K562 (cell line): Measurements from ENCODE around the gene MARK3. TPM values are rescaled to one million over a fixed set of nuclear protein-coding genes. Genes with fewer than 3 reads are reported as not detected.

Source experiments
- CBFA2T2 ChIP-seq: fragments of 450-650 bp; conservative IDR thresholded peaks from 2 replicates; pipeline ENCODE4 v1.6.1; 2017; ENCODE audit warnings: mild to moderate bottlenecking
- CSDE1 ChIP-seq, 2 experiments: fragments of 450-650 bp; IDR thresholded peaks; 2 replicates each; pipeline ENCODE4 v1.6.1; 2016; ENCODE audit warnings: mild to moderate bottlenecking in 1 of 2
- EP300 ChIP-seq: IDR thresholded peaks from 2 replicates; pipeline ENCODE4 v1.6.1; 2012; ENCODE audit warnings: low read length, improper control_type of control experiment
- JUN ChIP-seq, 2 experiments: sonication (generic) in 1 of 2; formaldehyde crosslinking in 1 of 2; IDR thresholded peaks; 2 replicates each; pipeline versions ENCODE4 v1.6.1 to v1.8.0; 2012 to 2022; ENCODE audit warnings: borderline replicate concordance in 2 of 2, mild to moderate bottlenecking in 2 of 2, improper control_type of control experiment in 1 of 2, low read depth in 1 of 2, low read length in 1 of 2, missing genetic modification reagents in 1 of 2
- KAT7 ChIP-seq: sonication (generic); formaldehyde crosslinking; IDR thresholded peaks from 2 replicates; pipeline ENCODE4 v1.8.0; 2022; ENCODE audit warnings: missing genetic modification reagents, mild to moderate bottlenecking, borderline replicate concordance
- MAX ChIP-seq: sonication (generic); formaldehyde crosslinking; IDR thresholded peaks from 2 replicates; pipeline ENCODE4 v1.9.0; 2022; ENCODE audit warnings: mild to moderate bottlenecking, missing genetic modification reagents
- MCM3 ChIP-seq: fragments of 450-650 bp; IDR thresholded peaks from 2 replicates; pipeline ENCODE4 v1.6.1; 2016
- MXD1 ChIP-seq: fragments of 250-450 bp; sonication (Bioruptor Pico); IDR thresholded peaks from 2 replicates; pipeline ENCODE4 v1.8.0; 2021; ENCODE audit warnings: borderline replicate concordance, mild to moderate bottlenecking, moderate library complexity; ENCODE audit not compliant: poor library complexity, severe bottlenecking
- NCOA2 ChIP-seq, 2 experiments: fragments of 450-650 bp; IDR thresholded peaks; 2 replicates each; pipeline ENCODE4 v1.6.1; 2018; ENCODE audit warnings: mild to moderate bottlenecking in 2 of 2, moderate library complexity in 1 of 2; ENCODE audit not compliant: partially characterized antibody in 2 of 2
- NCOR1 ChIP-seq: fragments of 450-650 bp; IDR thresholded peaks from 2 replicates; pipeline ENCODE4 v1.6.1; 2016; ENCODE audit warnings: mild to moderate bottlenecking, moderate library complexity
- NR1H2 ChIP-seq: sonication (generic); formaldehyde crosslinking; IDR thresholded peaks from 2 replicates; pipeline ENCODE4 v1.4.0; 2020; ENCODE audit warnings: mild to moderate bottlenecking, missing genetic modification reagents
- PCBP2 ChIP-seq: fragments of 200-400 bp; formaldehyde crosslinking; IDR thresholded peaks from 2 replicates; pipeline ENCODE4 v1.6.1; 2018; ENCODE audit warnings: low read length, low read depth, mild to moderate bottlenecking, moderate library complexity; ENCODE audit not compliant: poor library complexity, severe bottlenecking
- PML ChIP-seq: IDR thresholded peaks from 2 replicates; pipeline ENCODE4 v1.6.1; 2012; ENCODE audit warnings: low read length, inconsistent platforms
- PRPF4 ChIP-seq: fragments of 200-400 bp; formaldehyde crosslinking; IDR thresholded peaks from one replicate; pipeline ENCODE4 v1.6.1; 2017; ENCODE audit warnings: low read length, low read depth, mild to moderate bottlenecking; ENCODE audit not compliant: insufficient read depth, poor library complexity, severe bottlenecking
- RAD21 ChIP-seq, 2 experiments: fragments of 250-450 bp in 1 of 2; fragments of 450-650 bp in 1 of 2; sonication (Bioruptor Pico) in 1 of 2; formaldehyde crosslinking in 1 of 2; IDR thresholded peaks in 1 of 2; conservative IDR thresholded peaks in 1 of 2; 2 replicates each; pipeline versions ENCODE4 v1.4.0 to v1.8.0; 2020 to 2022; ENCODE audit warnings: mild to moderate bottlenecking in 2 of 2, moderate library complexity in 1 of 2
- RCOR1 ChIP-seq, 2 experiments: IDR thresholded peaks; 2 replicates each; pipeline ENCODE4 v1.6.1; 2012; ENCODE audit warnings: low read depth in 2 of 2, low read length in 2 of 2, borderline replicate concordance in 1 of 2, improper control_type of control experiment in 1 of 2
- RFX1 ChIP-seq: fragments of 450-650 bp; IDR thresholded peaks from 2 replicates; pipeline ENCODE4 v1.6.1; 2016; ENCODE audit warnings: mild to moderate bottlenecking, moderate library complexity
- SIN3A ChIP-seq, 2 experiments: fragments of 150-350 bp in 1 of 2; IDR thresholded peaks; 2 replicates each; pipeline ENCODE4 v1.6.1; 2011 to 2016; ENCODE audit warnings: borderline replicate concordance in 2 of 2, low read depth in 2 of 2, low read length in 2 of 2, mild to moderate bottlenecking in 2 of 2, moderate library complexity in 2 of 2; ENCODE audit not compliant: control insufficient read depth in 1 of 2
- SRF ChIP-seq, 2 experiments: fragments of 250-450, 450-650 bp in 1 of 2; sonication (Bioruptor Pico) in 1 of 2; sonication (generic) in 1 of 2; formaldehyde crosslinking; IDR thresholded peaks; 2 replicates each; pipeline versions ENCODE4 v1.5.0 to v1.5.1; 2020 to 2022; ENCODE audit warnings: mild to moderate bottlenecking in 1 of 2, missing genetic modification reagents in 1 of 2
- TAL1 ChIP-seq: fragments of 450-650 bp; IDR thresholded peaks from 2 replicates; pipeline ENCODE4 v1.6.1; 2016; ENCODE audit warnings: mild to moderate bottlenecking
- TEAD4 ChIP-seq, 2 experiments: sonication (generic) in 1 of 2; formaldehyde crosslinking in 1 of 2; IDR thresholded peaks; 2 replicates each; pipeline versions ENCODE4 v1.6.1 to v1.8.0; 2012 to 2022; ENCODE audit warnings: borderline replicate concordance in 1 of 2, inconsistent platforms in 1 of 2, low read length in 1 of 2, mild to moderate bottlenecking in 1 of 2, missing genetic modification reagents in 1 of 2
- TFE3 ChIP-seq: fragments of 450-650 bp; formaldehyde crosslinking; IDR thresholded peaks from 2 replicates; pipeline ENCODE4 v1.4.0; 2020; ENCODE audit warnings: mild to moderate bottlenecking, mixed read lengths
- TRIM24 ChIP-seq, 2 experiments: fragments of 450-650 bp; IDR thresholded peaks; 2 replicates each; pipeline ENCODE4 v1.6.1; 2016
- USF1 ChIP-seq: sonication (generic); formaldehyde crosslinking; IDR thresholded peaks from 2 replicates; pipeline ENCODE4 v1.9.0; 2022; ENCODE audit warnings: mild to moderate bottlenecking, missing genetic modification reagents
- ZNF134 ChIP-seq: fragments of 250-450 bp; sonication (Bioruptor Pico); conservative IDR thresholded peaks from 2 replicates; pipeline ENCODE4 v1.4.0; 2020
- ZNF444 ChIP-seq: fragments of 250-450 bp; sonication (Bioruptor Pico); IDR thresholded peaks from 2 replicates; pipeline ENCODE4 v1.4.0; 2020; ENCODE audit warnings: mild to moderate bottlenecking, moderate library complexity
- polyA plus RNA-seq, 8 experiments: library from polyadenylated mRNA; depleted of rRNA in 4 of 8; stranded (reverse) in 5 of 8; unstranded in 3 of 8; fragments of >200 nt; fragmentation: Nextera tagmentation in 2 of 8; fragmentation: Illumina TruSeq in 1 of 8; extraction: Ambion mirVana in 2 of 8; extraction: Trizol in 1 of 8; gene quantifications; 2 replicates each; pipeline versions ENCODE4 v1.2.1 to v1.2.3, GENCODE V29; 2011 to 2014; ENCODE audit warnings: inconsistent platforms in 1 of 8, missing spikeins in 1 of 8
- total RNA-seq, 7 experiments: library from RNA; depleted of rRNA in 6 of 7; stranded (reverse); fragments of >200 nt in 6 of 7; fragmentation: Illumina TruSeq in 2 of 7; extraction: Trizol in 2 of 7; gene quantifications; 2 replicates each; pipeline versions ENCODE4 v1.2.1 to v1.2.3, GENCODE V29; 2011 to 2021; ENCODE audit warnings: low replicate concordance in 1 of 7

Gene MARK3
- total and polyA plus RNA-seq, 9 of the 15 experiments (the other 6 are each of a cell fraction or from before 2014, with no cell fraction given) = 10.1 to 68.7 (median 56.3) TPM

GRCh38 chr14:103362780-103363179 is 22.4 kb upstream of the MARK3 start (continued):
- TF ChIP-seq ZNF134 (CRISPR knock-in tag) (no peak), TRIM24 (IDR thresholded peaks at IDR 0.05) (peak; percentile 94 to 97), CSDE1 (IDR thresholded peaks at IDR 0.05) (no peak), USF1 (no peak), MXD1 (CRISPR knock-in tag) (no peak), NR1H2 (CRISPR knock-in tag) (no peak), MAX (no peak), TFE3 (CRISPR knock-in tag) (no peak), RCOR1 (IDR thresholded peaks at IDR 0.05; ENCODE audit: borderline replicate concordance in 1 of 2, low read depth in 2 of 2, low read length in 2 of 2) (0 out of 4 replicates have a peak, but pooled peaks of 1 of the 2 experiments have one; percentile 10), MCM3 (no peak), RFX1 (no peak), NCOR1 (no peak), NCOA2 (IDR thresholded peaks at IDR 0.05; ENCODE audit: partially characterized antibody in 2 of 2) (no peak), PRPF4 (no peak), PCBP2 (no peak), TEAD4 (IDR thresholded peaks at IDR 0.05; ENCODE audit: low read length) (0 out of 2 replicates have a peak, but pooled peaks have one; percentile 11), TEAD4 (CRISPR knock-in tag; IDR thresholded peaks at IDR 0.05; ENCODE audit: borderline replicate concordance) (no peak), KAT7 (CRISPR knock-in tag) (no peak), ZNF444 (CRISPR knock-in tag) (no peak), JUN (IDR thresholded peaks at IDR 0.05; ENCODE audit: borderline replicate concordance, low read depth, low read length) (no peak), JUN (CRISPR knock-in tag; IDR thresholded peaks at IDR 0.05; ENCODE audit: borderline replicate concordance) (no peak), EP300 (peak; percentile 61), RAD21 (CRISPR knock-in tag; conservative IDR thresholded peaks at IDR 0.05 in 1 of 2, IDR thresholded peaks at IDR 0.05 in 1 of 2) (peak in 1 of 2 experiments; percentile 33; a peak in 2 of 4 replicates), CBFA2T2 (no peak), SRF (CRISPR knock-in tag; IDR thresholded peaks at IDR 0.05) (no peak), SIN3A (IDR thresholded peaks at IDR 0.05; ENCODE audit: borderline replicate concordance in 2 of 2, control insufficient read depth in 1 of 2, low read depth in 2 of 2, low read length in 2 of 2) (no peak), PML (no peak), TAL1 (no peak)
